HepG2 (cell line): ENCODE results near the gene AP2S1. TPM values are rescaled to one million over a fixed set of nuclear protein-coding genes. Genes with fewer than 3 reads are reported as not detected.
A peak's percentile ranks its signal among the peaks of the same experiment; 100 is the strongest.

ENCODE experiments used
- ATAC-seq: fragments of 200-7000 bp; cut with Tn5 transposase; 3 replicates; pipeline ENCODE4 v1.9.1; 2020; ENCODE audit warnings: mild to moderate bottlenecking, moderate library complexity
- BruUV-seq: library from RNA; stranded (reverse); fragments of 400-500 nt; replicated peaks from 2 replicates; lab custom pipeline; 2021; lab: Mats Ljungman, UMichigan
- CTCF ChIA-PET: fragments of 300-600 bp; formaldehyde crosslinking; extraction: SDS; loops from one replicate; lab custom pipeline; 2021; ENCODE audit warnings: low total read pairs, inconsistent platforms, low intra/inter-chr PET ratio; lab: Yijun Ruan, JAX
- POLR2A ChIA-PET: fragments of 350-600 bp; sonication (Branson Sonifier 250); formaldehyde crosslinking; loops from one replicate; lab custom pipeline; 2020; ENCODE audit warnings: antibody characterized with exemption, inconsistent platforms; lab: Yijun Ruan, JAX
- DNase-seq: peaks from one replicate; pipeline ENCODE4 v3.0.0-alpha.2; 2015; ENCODE audit warnings: low spot score
- FAIRE-seq: peaks from 3 replicates; lab custom pipeline; 2011; peaks lifted over from hg19 to GRCh38; lab: Jason Lieb, UNC
- H2AFZ ChIP-seq: one replicate; pipeline ENCODE4 v1.6.1; 2011; ENCODE audit warnings: low read length, inconsistent platforms
- H3K27ac ChIP-seq: fragments of 300-600 bp; 3 replicates; pipeline ENCODE4 v1.8.0; 2011; ENCODE audit warnings: mixed run types, mild to moderate bottlenecking, mixed read lengths, low read length, inconsistent platforms; ENCODE audit not compliant: insufficient read depth; ENCODE audit errors: extremely low read length
- H3K27me3 ChIP-seq, 2 experiments: fragments of 200-600 bp in 1 of 2; 2 replicates in 1 of 2; 3 replicates in 1 of 2; pipeline versions ENCODE4 v1.6.0 to v1.8.0; 2011; ENCODE audit warnings: low read length in 2 of 2, mild to moderate bottlenecking in 2 of 2, moderate library complexity in 2 of 2, inconsistent platforms in 1 of 2; ENCODE audit not compliant: insufficient read depth in 2 of 2, control insufficient read depth in 1 of 2
- H3K36me3 ChIP-seq, 2 experiments: fragments of 200-600 bp in 1 of 2; replicated peaks in 1 of 2; 2 replicates in 1 of 2; 3 replicates in 1 of 2; pipeline versions ENCODE4 v1.5.1 to v1.8.0; 2011; ENCODE audit warnings: low read length in 2 of 2, inconsistent platforms in 1 of 2; ENCODE audit not compliant: insufficient read depth in 2 of 2, control insufficient read depth in 1 of 2
- H3K4me1 ChIP-seq: 2 replicates; pipeline ENCODE4 v1.5.1; 2012; ENCODE audit warnings: low read length, inconsistent platforms; ENCODE audit not compliant: insufficient read depth
- H3K4me2 ChIP-seq: 2 replicates; pipeline ENCODE4 v1.6.0; 2011; ENCODE audit warnings: low read depth, low read length, inconsistent platforms
- H3K4me3 ChIP-seq, 3 experiments: fragments of 200-600 bp in 1 of 3; sonication (generic), shearing (Covaris generic) in 1 of 3; replicated peaks in 1 of 3; 2 replicates each; pipeline ENCODE4 v1.5.1; 2011 to 2016; ENCODE audit warnings: low read length in 3 of 3, inconsistent platforms in 2 of 3, low read depth in 2 of 3, mild to moderate bottlenecking in 2 of 3, control low read depth in 1 of 3, mixed read lengths in 1 of 3; ENCODE audit not compliant: insufficient read depth in 1 of 3
- H3K79me2 ChIP-seq: one replicate; pipeline ENCODE4 v1.6.1; 2011; ENCODE audit warnings: low read length, inconsistent platforms; ENCODE audit not compliant: insufficient read depth
- H3K9ac ChIP-seq: 2 replicates; pipeline ENCODE4 v1.6.0; 2011; ENCODE audit warnings: mild to moderate bottlenecking, low read depth, low read length, inconsistent platforms; ENCODE audit not compliant: insufficient read depth
- H3K9me3 ChIP-seq: 2 replicates; pipeline ENCODE4 v1.5.1; 2012; ENCODE audit warnings: mild to moderate bottlenecking, low read length
- H4K20me1 ChIP-seq: 2 replicates; pipeline ENCODE4 v1.6.0; 2011; ENCODE audit warnings: inconsistent platforms, mild to moderate bottlenecking, low read length, moderate library complexity; ENCODE audit not compliant: insufficient read depth
- GLI4 ChIP-seq: sonication (generic); formaldehyde crosslinking; IDR thresholded peaks from 2 replicates; pipeline ENCODE4 v1.5.1; 2020; ENCODE audit warnings: missing genetic modification reagents, mild to moderate bottlenecking, moderate library complexity, borderline replicate concordance
- MYC ChIP-seq: sonication (generic); formaldehyde crosslinking; IDR thresholded peaks from 2 replicates; pipeline ENCODE4 v1.9.0; 2021; ENCODE audit warnings: missing genetic modification reagents, borderline replicate concordance
- TEAD3 ChIP-seq: optimal IDR thresholded peaks from 2 replicates; pipeline ENCODE3; 2016; ENCODE audit warnings: borderline replicate concordance
- ZNF326 ChIP-seq: sonication (generic); formaldehyde crosslinking; IDR thresholded peaks from 2 replicates; pipeline ENCODE4 v1.4.0; 2020; ENCODE audit warnings: missing genetic modification reagents, borderline replicate concordance
- ZNF460 ChIP-seq: sonication (generic); formaldehyde crosslinking; IDR thresholded peaks from 2 replicates; pipeline ENCODE4 v1.5.1; 2020; ENCODE audit warnings: missing genetic modification reagents, mild to moderate bottlenecking, borderline replicate concordance
- WGBS: methylation state at CpG from one replicate; pipeline ENCODE4 v1.1.6; 2017; ENCODE audit warnings: low lambda C conversion rate; 5-methylcytosine and 5-hydroxymethylcytosine counted together
- in situ Hi-C: cut with HindIII; loops from 2 replicates; pipeline ENCODE4 v1.10.0; 2017; ENCODE audit warnings: low pct_unique_long_range_greater_than_20kb; ENCODE audit not compliant: extremely low pct_ligation_motif_present
- intact Hi-C: fragments of 100-400 bp; cut with micrococcal nuclease; formaldehyde crosslinking; loops from one replicate; pipeline ENCODE4 v1.10.0; 2022; ENCODE audit not compliant: unreplicated experiment
- polyA plus RNA-seq, 8 experiments: library from polyadenylated mRNA; depleted of rRNA in 3 of 8; stranded (reverse) in 7 of 8; unstranded in 1 of 8; fragments of >200 nt; fragmentation: Illumina TruSeq in 4 of 8; extraction: Trizol in 4 of 8; gene quantifications; 2 replicates each; pipeline versions ENCODE4 v1.2.1 to v1.2.3, GENCODE V29; 2011 to 2016; ENCODE audit warnings: low read depth in 4 of 8, missing spikeins in 1 of 8, mixed read lengths in 1 of 8; ENCODE audit not compliant: insufficient read depth in 1 of 8
- total RNA-seq, 5 experiments: library from RNA; depleted of rRNA; stranded (reverse); fragments of >200 nt; fragmentation: Illumina TruSeq; extraction: Trizol; gene quantifications; 2 replicates each; pipeline ENCODE4 v1.2.3, GENCODE V29; 2016; ENCODE audit warnings: low read depth in 1 of 5
- TF ChIP-seq, protein P1 (sequence below): fragments of 450-650 bp; IDR thresholded peaks from 2 replicates; pipeline ENCODE4 v1.6.1; 2016

Gene AP2S1
- total and polyA plus RNA-seq, 2 of the 13 experiments (the other 11 are each of a cell fraction or from before 2014, with no cell fraction given) = 45.2 to 86.1 TPM

- TF ChIP-seq, protein P1, sequence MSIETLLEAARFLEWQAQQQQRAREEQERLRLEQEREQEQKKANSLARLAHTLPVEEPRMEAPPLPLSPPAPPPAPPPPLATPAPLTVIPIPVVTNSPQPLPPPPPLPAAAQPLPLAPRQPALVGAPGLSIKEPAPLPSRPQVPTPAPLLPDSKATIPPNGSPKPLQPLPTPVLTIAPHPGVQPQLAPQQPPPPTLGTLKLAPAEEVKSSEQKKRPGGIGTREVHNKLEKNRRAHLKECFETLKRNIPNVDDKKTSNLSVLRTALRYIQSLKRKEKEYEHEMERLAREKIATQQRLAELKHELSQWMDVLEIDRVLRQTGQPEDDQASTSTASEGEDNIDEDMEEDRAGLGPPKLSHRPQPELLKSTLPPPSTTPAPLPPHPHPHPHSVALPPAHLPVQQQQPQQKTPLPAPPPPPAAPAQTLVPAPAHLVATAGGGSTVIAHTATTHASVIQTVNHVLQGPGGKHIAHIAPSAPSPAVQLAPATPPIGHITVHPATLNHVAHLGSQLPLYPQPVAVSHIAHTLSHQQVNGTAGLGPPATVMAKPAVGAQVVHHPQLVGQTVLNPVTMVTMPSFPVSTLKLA = peak; percentile 100
- no peak for TF ChIP-seq ZNF326 (CRISPR knock-in tag)
- peak; percentile 28; the same call in 1 of the 2 replicates for TF ChIP-seq MYC (CRISPR knock-in tag)
- H3K4me3 ChIP-seq = no peak overlapping the region
- H3K4me1 ChIP-seq = peaks cover 43% of the 10 kb centered on the region
- no peak overlapping the region for H3K4me2 ChIP-seq
- ChIA-PET CTCF (no interaction called here), POLR2A (interaction anchor here (1.7 kb wide), 1 partner anchor 22 kb away, joined by 3 read pairs; no protein-coding TSS in a partner anchor)
- no peaks in the 10 kb centered on the region for H3K36me3 ChIP-seq
- 79% methylated on average over 10 of the region's 13 CpGs for WGBS
- BruUV-seq = no TSS peak
- H2AFZ ChIP-seq = no peak overlapping the region
- no peaks in the 10 kb centered on the region for H4K20me1 ChIP-seq
- intact Hi-C loops = no loop called here
- FAIRE-seq = no peak
- in situ Hi-C loops = no loop called here
- peaks cover 0 to 12% of the 10 kb centered on the region in 2 experiments; a peak in 4 of 5 replicates for H3K27me3 ChIP-seq
- H3K9me3 ChIP-seq = no peaks in the 10 kb centered on the region
- DNase-seq = no peak
- no peak overlapping the region for H3K9ac ChIP-seq
- no peaks in the 10 kb centered on the region for H3K79me2 ChIP-seq
- no peak overlapping the region for H3K27ac ChIP-seq
- no peak for ATAC-seq
Observed at GRCh38 chr19:46809534-46810272, 40.9 kb downstream of the AP2S1 start.

DNA sequence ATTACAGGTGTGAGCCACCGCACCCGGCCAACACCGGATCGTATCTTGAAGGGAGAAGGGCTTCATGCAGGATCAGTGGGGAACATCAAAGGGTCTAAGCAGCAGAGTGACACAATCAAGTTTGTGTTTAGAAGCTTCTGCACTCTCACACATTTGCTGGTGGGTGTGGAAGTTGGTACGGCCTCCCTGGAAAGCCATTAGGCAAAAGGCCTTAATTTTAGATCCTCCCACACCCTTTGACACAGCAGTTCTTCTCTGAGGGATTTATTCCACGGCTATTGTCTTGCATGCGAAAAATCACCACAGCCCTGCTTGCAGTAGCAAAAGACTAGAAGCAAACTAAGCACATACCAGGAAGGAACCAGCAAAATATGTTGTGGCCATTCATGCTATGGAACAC is 44.0 kb downstream of the AP2S1 start:
- H3K27me3 ChIP-seq = no peaks in the 10 kb centered on the region
- intact Hi-C loops (no loop called here), in situ Hi-C loops (no loop called here)
- H3K27ac ChIP-seq = no peak overlapping the region
- ChIA-PET CTCF (no interaction called here), POLR2A (interaction anchor here (0.6 to 1.6 kb wide), 2 partner anchors 10 to 18 kb away, joined by 3 to 6 read pairs; partner anchors contain the start of gene SLC1A5)
- 12% methylated on average over 7 of the region's 7 CpGs for WGBS
- H2AFZ ChIP-seq = no peak overlapping the region
- H4K20me1 ChIP-seq = no peaks in the 10 kb centered on the region
- FAIRE-seq (no peak), DNase-seq (no peak), ATAC-seq (no peak)
- H3K79me2 ChIP-seq = no peaks in the 10 kb centered on the region
- no peak overlapping the region for H3K9ac ChIP-seq
- H3K4me1 ChIP-seq = peaks cover 42% of the 10 kb centered on the region
- H3K36me3 ChIP-seq = no peaks in the 10 kb centered on the region
- no peak overlapping the region for H3K4me3 ChIP-seq
- H3K9me3 ChIP-seq = no peaks in the 10 kb centered on the region
- peak; percentile 76 for TF ChIP-seq ZNF460 (CRISPR knock-in tag)
- TF ChIP-seq TEAD3 (CRISPR knock-in tag) = peak; percentile 17
- TF ChIP-seq GLI4 (CRISPR knock-in tag) = no peak
- H3K4me2 ChIP-seq = no peak overlapping the region
- BruUV-seq = no TSS peak
